ENCODE measurements around the gene ABCA13. TPM values are rescaled to one million over a fixed set of nuclear protein-coding genes. Genes with fewer than 3 reads are reported as not detected.

Gene ABCA13
- total RNA-seq, 2 experiments from 2014 or later, result 0.08 to 0.45 TPM

DNA sequence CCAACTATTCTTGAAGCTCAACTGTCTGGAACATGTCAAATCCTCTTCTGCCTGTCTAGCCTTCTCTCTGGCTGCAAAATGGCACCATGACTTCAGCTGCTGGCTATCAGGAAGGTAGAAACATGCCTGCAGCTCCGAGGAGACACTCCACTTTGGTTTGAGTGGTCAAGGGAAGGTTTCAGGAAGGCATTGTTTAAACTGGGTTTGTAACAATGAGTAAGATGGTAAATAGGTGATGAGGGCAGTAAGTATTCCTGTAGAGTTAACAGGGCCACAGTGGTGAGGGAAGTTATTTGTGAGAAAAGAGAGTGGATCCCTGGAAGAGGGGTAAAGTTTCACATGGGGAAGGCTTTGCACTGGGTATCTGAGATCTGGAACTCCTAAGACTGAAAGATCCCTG lies 231.5 kb downstream of the ABCA13 start:
- H3K4me1 Mint-ChIP-seq (ENCODE audit: low read depth), result no peaks in the 10 kb centered on the region
- no peaks in the 10 kb centered on the region for H3K9me3 Mint-ChIP-seq (ENCODE audit: insufficient read depth)
- H3K27me3 Mint-ChIP-seq (ENCODE audit: low read depth), result no peaks in the 10 kb centered on the region
- H3K36me3 Mint-ChIP-seq (ENCODE audit: low read depth), result no peaks in the 10 kb centered on the region
- no peak for DNase-seq
- ChIA-PET CTCF (no interaction called here), POLR2A (no interaction called here)
- H3K27ac Mint-ChIP-seq, result no peak overlapping the region
- no peak overlapping the region for H3K4me3 Mint-ChIP-seq
- ATAC-seq, result no peak

DNA sequence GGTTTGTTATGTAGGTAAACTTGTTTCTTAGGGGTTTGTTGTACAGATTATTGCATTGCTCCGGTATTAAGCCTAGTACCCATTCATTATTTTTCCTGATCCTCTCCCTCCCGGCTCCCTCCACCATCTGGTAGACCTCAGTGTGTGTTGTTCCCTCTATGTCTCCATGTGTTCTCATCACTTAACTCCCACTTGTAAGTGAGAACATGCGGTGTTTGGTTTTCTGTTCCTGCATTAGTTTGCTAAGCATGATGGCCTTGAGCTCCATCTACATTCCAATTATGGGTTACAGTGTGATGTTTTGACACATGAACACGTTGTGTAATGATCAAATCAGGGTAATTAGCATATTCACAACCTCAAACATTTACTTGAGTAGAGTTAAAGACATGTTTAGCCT lies 237.5 kb downstream of the ABCA13 start:
- no peaks in the 10 kb centered on the region for H3K36me3 Mint-ChIP-seq (ENCODE audit: low read depth)
- CTCF ChIA-PET, result no interaction called here
- DNase-seq (no peak), ATAC-seq (no peak)
- no peaks in the 10 kb centered on the region for H3K4me1 Mint-ChIP-seq (ENCODE audit: low read depth)
- no peaks in the 10 kb centered on the region for H3K27me3 Mint-ChIP-seq (ENCODE audit: low read depth)
- H3K4me3 Mint-ChIP-seq, result no peak overlapping the region
- H3K9me3 Mint-ChIP-seq (ENCODE audit: insufficient read depth), result no peaks in the 10 kb centered on the region
- H3K27ac Mint-ChIP-seq, result no peak overlapping the region
- POLR2A ChIA-PET, result no interaction called here

DNA sequence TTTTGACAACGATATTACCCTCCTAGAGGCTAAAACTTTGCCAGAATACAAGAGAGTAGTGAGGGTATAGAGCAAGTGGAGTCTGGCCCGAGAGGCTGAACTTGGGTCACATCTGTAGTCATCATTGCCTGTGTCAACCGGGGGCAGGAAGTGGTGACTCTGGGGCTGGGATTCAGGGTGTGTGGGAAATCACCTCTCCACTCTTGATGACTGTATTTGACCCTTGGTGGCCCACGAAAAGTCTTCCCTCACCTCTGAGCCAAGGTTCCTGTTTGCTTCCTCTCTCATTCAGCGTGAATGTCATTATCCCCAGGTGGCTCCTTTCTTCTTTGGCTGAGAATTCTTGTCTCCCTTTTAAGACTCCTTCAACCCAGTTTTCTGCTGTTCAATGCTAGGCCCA lies 240.4 kb downstream of the ABCA13 start:
- DNase-seq (no peak), ATAC-seq (no peak)
- H3K9me3 Mint-ChIP-seq (ENCODE audit: insufficient read depth), result no peaks in the 10 kb centered on the region
- no peaks in the 10 kb centered on the region for H3K4me1 Mint-ChIP-seq (ENCODE audit: low read depth)
- ChIA-PET CTCF (no interaction called here), POLR2A (no interaction called here)
- no peak overlapping the region for H3K27ac Mint-ChIP-seq
- no peaks in the 10 kb centered on the region for H3K27me3 Mint-ChIP-seq (ENCODE audit: low read depth)
- H3K36me3 Mint-ChIP-seq (ENCODE audit: low read depth), result no peaks in the 10 kb centered on the region
- H3K4me3 Mint-ChIP-seq, result no peak overlapping the region

DNA sequence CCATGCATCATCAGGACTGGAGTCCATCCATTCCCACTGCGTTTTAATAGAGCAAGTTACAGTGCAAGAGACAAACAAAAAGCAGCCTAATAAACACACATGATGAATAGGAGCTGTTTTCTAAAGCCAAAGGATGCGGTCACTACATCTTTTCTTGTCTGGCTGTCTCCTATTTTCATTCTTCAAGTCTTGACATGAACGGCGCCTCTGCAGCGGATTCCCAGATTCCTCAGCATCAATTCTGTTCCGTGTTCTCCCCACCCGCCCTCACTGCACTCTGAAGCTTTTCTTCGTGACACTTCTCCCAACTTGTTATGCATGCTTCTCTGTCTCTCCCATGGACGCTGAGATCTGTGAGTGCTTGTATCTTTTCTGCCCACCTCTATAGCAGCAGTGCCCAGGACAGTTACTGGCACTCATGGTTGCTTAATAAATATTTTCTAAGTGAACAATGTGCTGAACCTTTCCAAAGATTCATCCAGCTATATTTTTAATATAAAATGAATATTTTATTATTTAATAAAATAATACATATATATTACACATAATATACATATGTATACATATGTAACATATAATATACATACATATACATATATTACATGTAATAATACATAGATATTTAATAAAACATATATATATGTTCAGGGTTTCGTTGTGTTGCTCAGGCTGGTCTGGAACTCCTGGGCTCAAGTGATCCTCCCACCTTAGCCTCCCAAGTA lies 242.9 kb downstream of the ABCA13 start:
- ChIA-PET POLR2A (no interaction called here), CTCF (no interaction called here)
- H3K36me3 Mint-ChIP-seq (ENCODE audit: low read depth), result no peaks in the 10 kb centered on the region
- no peak overlapping the region for H3K4me3 Mint-ChIP-seq
- no peak overlapping the region for H3K27ac Mint-ChIP-seq
- no peaks in the 10 kb centered on the region for H3K9me3 Mint-ChIP-seq (ENCODE audit: insufficient read depth)
- no peak for DNase-seq
- H3K27me3 Mint-ChIP-seq (ENCODE audit: low read depth), result no peaks in the 10 kb centered on the region
- no peak for ATAC-seq
- H3K4me1 Mint-ChIP-seq (ENCODE audit: low read depth), result no peaks in the 10 kb centered on the region

DNA sequence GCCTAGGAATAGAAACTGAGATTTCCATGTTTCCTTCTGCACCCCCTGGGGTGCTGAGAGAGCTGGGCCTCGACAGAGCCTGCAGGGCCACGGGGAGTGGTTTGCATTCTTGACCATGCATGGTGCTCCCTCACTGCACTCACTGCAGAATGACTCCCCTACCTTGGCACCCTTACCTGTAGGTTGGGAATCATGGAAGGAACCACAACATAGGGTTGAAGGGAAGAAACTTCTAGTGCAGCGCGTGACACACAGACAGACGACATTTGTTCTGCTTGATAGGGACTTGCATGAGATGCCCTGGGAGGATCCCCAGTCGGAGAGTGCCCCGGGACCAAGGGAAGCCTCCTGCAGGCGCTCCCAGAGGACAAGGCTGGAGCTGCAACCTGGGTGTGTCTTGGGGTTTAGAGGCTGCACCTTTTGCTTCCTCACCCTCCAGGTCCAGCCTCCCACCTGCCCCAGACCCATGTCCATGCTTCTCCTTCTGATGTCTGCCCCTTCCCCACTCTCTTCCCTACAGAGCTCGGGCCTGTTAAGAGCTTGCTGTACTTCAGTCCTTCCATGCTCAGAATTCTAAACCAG lies 245.2 kb downstream of the ABCA13 start:
- H3K27me3 Mint-ChIP-seq (ENCODE audit: low read depth), result no peaks in the 10 kb centered on the region
- no peaks in the 10 kb centered on the region for H3K4me1 Mint-ChIP-seq (ENCODE audit: low read depth)
- H3K4me3 Mint-ChIP-seq, result no peak overlapping the region
- ChIA-PET CTCF (interaction anchor here (0.6 kb wide), 1 partner anchor 1669 kb away, joined by 3 read pairs; no protein-coding TSS in a partner anchor), POLR2A (interaction anchor here (0.7 kb wide), 1 partner anchor 358 kb away, joined by 6 read pairs; no protein-coding TSS in a partner anchor)
- H3K9me3 Mint-ChIP-seq (ENCODE audit: insufficient read depth), result no peaks in the 10 kb centered on the region
- no peak overlapping the region for H3K27ac Mint-ChIP-seq
- no peak for DNase-seq
- H3K36me3 Mint-ChIP-seq (ENCODE audit: low read depth), result no peaks in the 10 kb centered on the region
- ATAC-seq, result no peak

DNA sequence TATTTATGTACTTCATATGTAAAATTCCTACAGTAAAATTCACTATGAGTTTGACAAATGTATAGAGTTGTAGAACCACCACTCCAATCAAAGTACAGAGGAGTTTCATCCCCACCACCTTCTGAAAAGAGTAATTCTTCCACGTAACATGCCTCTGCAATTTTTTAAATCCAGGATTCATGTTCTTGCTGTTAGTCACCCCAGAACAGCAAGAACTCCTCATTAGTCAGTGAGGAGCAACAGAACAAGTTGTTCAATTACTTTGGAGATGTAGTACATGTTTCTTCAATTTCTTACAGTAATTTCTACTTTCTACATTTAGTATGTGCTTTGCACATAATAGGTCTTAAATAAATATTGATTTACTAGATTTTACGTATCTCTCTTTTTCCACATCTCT lies 248.1 kb downstream of the ABCA13 start:
- ATAC-seq (no peak), DNase-seq (no peak)
- POLR2A ChIA-PET, result no interaction called here
- H3K4me3 Mint-ChIP-seq, result no peak overlapping the region
- CTCF ChIA-PET, result no interaction called here
- no peaks in the 10 kb centered on the region for H3K36me3 Mint-ChIP-seq (ENCODE audit: low read depth)
- H3K9me3 Mint-ChIP-seq (ENCODE audit: insufficient read depth), result no peaks in the 10 kb centered on the region
- H3K27me3 Mint-ChIP-seq (ENCODE audit: low read depth), result peaks cover 2% of the 10 kb centered on the region
- H3K4me1 Mint-ChIP-seq (ENCODE audit: low read depth), result no peaks in the 10 kb centered on the region
- no peak overlapping the region for H3K27ac Mint-ChIP-seq

DNA sequence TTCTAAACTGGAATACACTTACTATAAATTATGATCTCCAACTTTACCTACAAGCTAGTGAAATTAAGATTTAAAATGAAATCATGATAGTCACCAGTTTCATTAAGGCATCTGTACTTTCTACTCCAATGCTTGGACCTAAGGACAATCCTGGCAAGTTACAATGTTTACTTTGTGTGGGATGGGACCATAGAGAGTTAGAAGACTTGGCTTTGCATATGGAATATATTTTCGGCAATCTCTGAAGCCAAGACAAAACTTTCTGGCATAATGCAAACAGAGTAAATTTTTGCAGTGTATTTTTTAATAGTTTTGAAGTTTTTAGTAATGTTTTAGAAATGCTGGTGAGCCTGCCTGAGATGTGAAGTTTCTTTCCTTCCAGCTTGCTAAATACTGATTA lies 248.9 kb downstream of the ABCA13 start:
- Mint-ChIP-seq H3K4me1 (ENCODE audit: low read depth) (no peaks in the 10 kb centered on the region), H3K36me3 (ENCODE audit: low read depth) (no peaks in the 10 kb centered on the region), H3K27ac (no peak overlapping the region), H3K9me3 (ENCODE audit: insufficient read depth) (no peaks in the 10 kb centered on the region), H3K4me3 (no peak overlapping the region), H3K27me3 (ENCODE audit: low read depth) (peaks cover 2% of the 10 kb centered on the region)
- ChIA-PET CTCF (no interaction called here), POLR2A (no interaction called here)
- DNase-seq, result no peak
- no peak for ATAC-seq

DNA sequence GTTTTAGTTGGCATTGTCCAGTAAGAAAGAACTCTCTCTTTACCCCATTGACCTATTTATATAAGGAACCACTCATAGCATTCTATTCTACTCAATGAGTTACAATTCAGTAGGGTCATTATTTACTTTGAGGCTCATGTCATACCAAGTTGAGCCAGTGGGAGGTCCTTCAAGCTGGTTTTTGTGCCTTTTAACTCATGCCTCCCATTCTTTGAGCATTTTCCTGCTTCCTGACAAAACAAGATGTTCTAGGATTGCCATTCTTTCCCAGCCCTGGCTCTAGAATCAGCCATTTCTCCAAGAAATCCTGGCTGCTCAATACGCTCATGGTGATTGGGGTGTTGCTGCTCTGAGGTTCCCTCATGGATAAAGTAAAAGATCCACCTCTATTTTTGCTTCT lies 250.1 kb downstream of the ABCA13 start:
- no peak overlapping the region for H3K4me3 Mint-ChIP-seq
- H3K27me3 Mint-ChIP-seq (ENCODE audit: low read depth), result peaks cover 2% of the 10 kb centered on the region
- POLR2A ChIA-PET, result no interaction called here
- H3K9me3 Mint-ChIP-seq (ENCODE audit: insufficient read depth), result no peaks in the 10 kb centered on the region
- DNase-seq (no peak), ATAC-seq (no peak)
- peaks cover 1% of the 10 kb centered on the region for H3K4me1 Mint-ChIP-seq (ENCODE audit: low read depth)
- no peaks in the 10 kb centered on the region for H3K36me3 Mint-ChIP-seq (ENCODE audit: low read depth)
- CTCF ChIA-PET, result no interaction called here
- H3K27ac Mint-ChIP-seq, result no peak overlapping the region

DNA sequence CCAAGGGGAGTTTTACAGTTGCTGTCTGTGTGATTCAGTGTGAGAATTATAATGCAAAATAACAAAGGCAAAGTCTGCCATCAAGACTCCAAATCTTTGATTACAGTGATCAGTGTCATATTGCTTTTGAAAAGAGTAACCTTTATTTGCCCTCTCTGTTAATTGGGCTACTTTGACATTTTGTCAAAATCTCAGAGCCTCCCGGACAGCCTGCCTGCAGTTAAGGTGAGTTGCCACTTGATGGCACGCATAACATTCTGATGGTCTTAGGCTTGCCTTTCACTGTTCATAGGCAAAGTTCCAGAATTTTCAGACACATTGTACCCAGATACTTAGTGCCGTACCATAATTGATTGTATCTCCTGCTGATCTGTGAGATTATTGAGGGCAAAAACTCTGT lies 253.5 kb downstream of the ABCA13 start:
- Mint-ChIP-seq H3K9me3 (ENCODE audit: insufficient read depth) (no peaks in the 10 kb centered on the region), H3K4me1 (ENCODE audit: low read depth) (peaks cover 3% of the 10 kb centered on the region), H3K27ac (no peak overlapping the region), H3K36me3 (ENCODE audit: low read depth) (no peaks in the 10 kb centered on the region), H3K27me3 (ENCODE audit: low read depth) (peaks cover 2% of the 10 kb centered on the region), H3K4me3 (no peak overlapping the region)
- POLR2A ChIA-PET, result no interaction called here
- ATAC-seq (peak; percentile 30), DNase-seq (peak; percentile 24)
- CTCF ChIA-PET, result no interaction called here

DNA sequence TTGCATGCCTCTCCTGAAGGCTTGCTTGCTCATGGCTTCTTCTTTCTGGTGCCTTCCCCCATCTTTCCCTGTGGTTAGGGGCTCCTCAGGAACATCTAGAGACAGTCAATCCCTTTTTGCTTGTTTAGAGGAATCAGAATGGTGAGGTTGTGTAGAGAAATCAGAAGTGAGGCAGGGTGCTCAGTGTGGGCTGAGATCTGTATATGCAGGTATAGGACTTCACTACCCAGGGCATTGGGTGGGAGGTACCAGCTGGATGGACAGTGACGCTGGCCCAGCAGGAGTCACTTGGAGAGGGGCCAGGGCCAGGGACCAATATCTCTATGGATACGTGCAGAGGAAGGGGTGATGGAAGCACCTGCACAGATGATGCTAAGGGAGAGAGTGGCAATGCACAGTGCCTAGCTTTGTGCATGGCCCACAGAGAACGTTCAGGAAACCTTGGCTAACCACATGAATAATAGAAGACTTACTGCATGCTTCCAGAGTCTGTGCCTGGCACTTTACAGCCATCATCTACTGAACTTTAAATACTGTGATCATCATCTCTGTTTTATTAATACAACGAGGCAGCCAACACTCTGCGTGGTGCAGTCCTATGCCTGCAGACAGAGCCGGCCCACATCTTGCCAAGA lies 255.2 kb downstream of the ABCA13 start:
- peaks cover 3% of the 10 kb centered on the region for H3K4me1 Mint-ChIP-seq (ENCODE audit: low read depth)
- H3K36me3 Mint-ChIP-seq (ENCODE audit: low read depth), result no peaks in the 10 kb centered on the region
- H3K4me3 Mint-ChIP-seq, result no peak overlapping the region
- peaks cover 2% of the 10 kb centered on the region for H3K27me3 Mint-ChIP-seq (ENCODE audit: low read depth)
- ATAC-seq (no peak), DNase-seq (no peak)
- no peak overlapping the region for H3K27ac Mint-ChIP-seq
- H3K9me3 Mint-ChIP-seq (ENCODE audit: insufficient read depth), result no peaks in the 10 kb centered on the region
- ChIA-PET POLR2A (no interaction called here), CTCF (no interaction called here)

DNA sequence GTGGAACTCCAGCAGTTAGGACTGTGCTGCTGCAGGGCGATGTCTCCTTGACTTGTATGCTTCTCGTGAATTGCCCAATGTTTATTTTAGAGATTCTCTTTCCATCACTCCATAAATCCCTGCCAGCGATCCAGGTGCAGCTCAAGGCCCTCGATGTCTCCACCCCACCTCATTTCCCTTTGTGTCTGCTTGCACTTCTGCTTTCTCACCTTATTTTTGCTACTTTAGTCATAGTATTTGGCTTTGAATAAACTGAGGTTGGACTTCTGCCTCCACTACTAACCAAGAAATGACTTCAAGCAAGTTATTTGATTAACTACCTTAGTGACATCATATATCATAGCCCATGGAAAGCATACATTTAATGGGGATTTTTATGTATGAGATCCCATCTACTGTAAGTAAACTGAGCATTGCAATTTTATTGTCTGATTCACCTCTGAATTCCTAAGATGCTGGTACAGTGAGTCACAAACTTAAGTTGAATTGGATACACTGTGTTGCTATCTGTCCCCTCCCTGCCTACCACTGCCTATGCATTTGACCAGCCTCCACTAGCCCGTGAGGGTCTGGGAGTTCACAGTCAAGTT lies 255.8 kb downstream of the ABCA13 start:
- ChIA-PET CTCF (no interaction called here), POLR2A (no interaction called here)
- H3K27me3 Mint-ChIP-seq (ENCODE audit: low read depth), result no peaks in the 10 kb centered on the region
- DNase-seq (no peak), ATAC-seq (no peak)
- peaks cover 3% of the 10 kb centered on the region for H3K4me1 Mint-ChIP-seq (ENCODE audit: low read depth)
- no peak overlapping the region for H3K4me3 Mint-ChIP-seq
- no peaks in the 10 kb centered on the region for H3K9me3 Mint-ChIP-seq (ENCODE audit: insufficient read depth)
- H3K27ac Mint-ChIP-seq, result no peak overlapping the region
- H3K36me3 Mint-ChIP-seq (ENCODE audit: low read depth), result no peaks in the 10 kb centered on the region

DNA sequence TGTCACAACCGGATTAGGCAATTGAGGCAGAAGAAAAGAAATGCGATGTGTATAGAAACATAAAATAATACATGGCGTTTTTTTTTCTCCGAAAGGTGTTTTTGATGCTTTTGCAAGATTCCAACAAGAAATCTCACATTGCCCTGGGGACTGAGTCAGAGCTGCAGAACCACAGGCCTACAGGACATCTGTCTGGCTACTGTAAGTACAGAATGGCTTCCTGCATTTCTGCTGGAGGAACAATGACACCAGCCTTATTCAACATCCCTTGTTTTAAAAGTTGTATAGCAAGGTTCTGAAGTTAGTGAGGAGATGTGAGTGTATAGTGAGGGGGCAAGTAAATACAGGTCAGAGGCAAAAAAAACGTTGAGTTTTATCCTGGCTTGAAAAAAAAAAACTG lies 256.4 kb downstream of the ABCA13 start:
- no peak for DNase-seq
- Mint-ChIP-seq H3K36me3 (ENCODE audit: low read depth) (no peaks in the 10 kb centered on the region), H3K9me3 (ENCODE audit: insufficient read depth) (no peaks in the 10 kb centered on the region), H3K4me1 (ENCODE audit: low read depth) (peaks cover 3% of the 10 kb centered on the region), H3K27me3 (ENCODE audit: low read depth) (no peaks in the 10 kb centered on the region), H3K27ac (no peak overlapping the region), H3K4me3 (no peak overlapping the region)
- ATAC-seq, result no peak
- POLR2A ChIA-PET, result no interaction called here
- CTCF ChIA-PET, result no interaction called here

All from activated CD8-positive, alpha-beta T cell treated with anti-CD3 and anti-CD28 coated beads, Interleukin-2, amount 10 ng/mL, durations not matched to agents 7 days and 5 days (primary cell).